GM18907 (cell line): ENCODE data around the gene CCDC167.

Source experiments
- ATAC-seq: cut with Tn5 transposase; IDR thresholded peaks from one replicate; pipeline ENCODE4 v1.9.1; 2021; ENCODE audit warnings: mild to moderate bottlenecking, moderate library complexity; ENCODE audit not compliant: unreplicated experiment

Gene CCDC167

GRCh38 chr6:37491171-37491829, 8.4 kb downstream of the CCDC167 start:
- ATAC-seq = no peak

DNA sequence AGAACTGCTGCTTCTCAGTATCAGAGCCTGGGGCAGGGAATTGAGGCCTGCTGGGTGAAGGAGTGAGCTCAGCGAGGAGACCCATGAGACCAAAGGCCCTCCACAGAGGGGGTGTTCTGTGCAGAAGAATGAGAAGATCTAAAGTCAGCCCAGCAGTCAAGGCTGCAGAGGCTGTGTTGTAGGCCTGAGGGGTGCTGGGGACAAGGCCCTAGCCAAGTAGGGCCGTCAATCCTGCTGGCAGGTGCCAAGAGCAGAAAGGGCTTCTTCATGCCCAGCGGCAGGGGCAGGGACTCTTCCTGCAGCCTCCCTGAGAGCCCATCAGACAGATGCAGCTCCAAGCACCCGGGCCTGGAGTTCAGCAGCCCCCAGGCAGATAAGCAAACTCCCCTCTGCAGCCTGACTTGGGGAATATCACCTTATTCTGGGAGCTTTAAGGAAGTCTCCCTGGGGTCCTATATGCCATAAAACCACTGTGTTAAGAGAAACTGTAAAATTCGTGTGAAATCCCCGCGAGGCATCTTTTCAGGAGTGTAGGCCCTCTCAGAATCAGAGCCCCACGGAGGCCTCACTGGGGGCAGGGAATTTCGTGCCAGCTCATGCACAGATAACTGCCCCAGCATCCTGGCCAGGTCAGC, 9.0 kb downstream of the CCDC167 start:
- ATAC-seq = no peak

DNA sequence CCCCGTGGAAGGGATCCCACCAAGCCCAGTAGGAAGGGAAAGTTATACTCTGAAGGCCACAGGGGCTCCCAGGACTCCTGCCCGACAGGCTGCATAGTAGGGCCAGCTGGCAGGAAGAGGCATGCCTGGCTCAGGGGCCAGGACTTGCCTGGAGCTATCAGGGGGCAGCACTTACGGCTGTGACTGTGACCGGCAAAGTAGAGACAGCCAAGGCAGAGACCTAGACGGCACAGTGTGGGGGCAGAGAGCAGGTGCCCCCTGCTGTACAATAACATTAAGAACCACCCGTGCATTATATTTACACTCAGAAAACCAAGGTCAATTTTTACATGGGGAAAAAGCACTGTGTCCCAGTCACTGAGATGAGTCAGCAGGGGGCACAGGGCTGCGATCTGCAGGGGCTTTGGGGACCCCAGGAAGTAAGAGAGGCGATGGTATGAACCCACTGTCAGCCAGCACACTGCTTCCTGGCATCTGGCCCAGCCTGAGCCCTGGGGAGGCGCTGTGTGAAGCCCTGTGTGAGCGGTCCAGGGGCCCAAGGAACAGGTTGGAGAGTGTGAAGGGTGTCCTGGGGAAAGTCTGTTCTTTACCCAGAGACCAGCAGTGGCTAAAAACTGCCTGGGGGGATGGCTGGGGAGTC, 9.9 kb downstream of the CCDC167 start:
- no peak for ATAC-seq

DNA sequence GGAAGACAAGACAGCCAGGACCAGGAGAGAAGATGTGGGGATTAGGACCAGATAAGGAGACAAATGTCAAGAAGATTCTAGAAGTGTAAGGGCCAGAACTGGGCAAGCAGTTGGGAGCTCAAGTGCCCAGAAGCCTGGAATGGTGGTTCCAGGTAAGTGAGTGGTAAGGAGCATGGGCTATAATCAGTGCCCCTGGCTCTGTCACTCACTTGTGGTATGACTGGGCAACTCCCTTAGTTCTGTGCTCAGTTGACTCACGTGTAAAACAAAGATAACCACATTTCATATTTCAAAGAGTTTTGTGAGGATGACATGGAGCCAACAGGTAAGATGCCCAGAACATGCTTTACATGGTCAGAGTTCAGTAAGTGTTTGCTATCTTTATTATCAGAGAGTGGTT, 11.2 kb downstream of the CCDC167 start:
- no peak for ATAC-seq

GRCh38 chr6:37487591-37488380, 11.9 kb downstream of the CCDC167 start:
- ATAC-seq = no peak

DNA sequence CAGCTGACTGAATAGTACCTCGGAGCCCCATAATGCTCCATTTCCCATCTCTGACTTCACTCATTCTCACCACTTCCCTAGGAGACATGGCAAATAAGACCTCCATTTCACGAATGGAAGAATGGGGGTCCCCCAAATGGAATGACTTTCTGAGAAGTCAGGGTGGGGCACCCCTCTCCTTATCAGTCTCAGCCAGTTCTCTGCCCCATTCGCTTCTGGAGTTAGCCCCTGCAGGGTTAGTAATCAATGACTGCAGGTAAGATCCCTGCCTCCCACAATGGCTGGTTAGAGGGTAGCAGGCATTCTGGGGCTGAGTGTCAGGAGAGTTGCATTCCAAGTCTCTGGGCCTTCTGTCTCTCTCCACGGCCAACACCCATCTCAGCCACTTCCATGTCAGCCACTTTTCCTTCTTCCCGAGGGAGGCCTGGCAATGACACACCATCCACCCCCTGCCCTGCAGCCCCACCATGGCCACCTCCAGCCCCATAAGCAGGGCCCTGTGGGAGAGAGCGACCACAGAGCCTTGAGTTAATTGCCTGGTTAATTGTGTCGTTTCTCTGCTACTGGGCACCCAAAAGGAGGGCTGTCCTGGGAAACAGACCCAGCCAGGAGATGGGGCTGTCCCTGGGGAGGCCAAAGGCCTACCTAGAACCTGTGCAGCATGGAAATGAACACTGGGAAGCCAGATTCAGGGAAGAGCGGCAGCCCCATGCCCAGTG, 13.4 kb downstream of the CCDC167 start:
- no peak for ATAC-seq

- ATAC-seq = no peak
These were observed 14.4 kb downstream of the CCDC167 start for GRCh38 chr6:37485291-37485702.

- ATAC-seq = no peak
These were observed 14.9 kb downstream of the CCDC167 start for GRCh38 chr6:37484786-37485170.

- peak; percentile 50 for ATAC-seq
These were observed 15.5 kb downstream of the CCDC167 start for GRCh38 chr6:37483917-37484785.

GRCh38 chr6:37483252-37483901, 16.3 kb downstream of the CCDC167 start:
- ATAC-seq = no peak

DNA sequence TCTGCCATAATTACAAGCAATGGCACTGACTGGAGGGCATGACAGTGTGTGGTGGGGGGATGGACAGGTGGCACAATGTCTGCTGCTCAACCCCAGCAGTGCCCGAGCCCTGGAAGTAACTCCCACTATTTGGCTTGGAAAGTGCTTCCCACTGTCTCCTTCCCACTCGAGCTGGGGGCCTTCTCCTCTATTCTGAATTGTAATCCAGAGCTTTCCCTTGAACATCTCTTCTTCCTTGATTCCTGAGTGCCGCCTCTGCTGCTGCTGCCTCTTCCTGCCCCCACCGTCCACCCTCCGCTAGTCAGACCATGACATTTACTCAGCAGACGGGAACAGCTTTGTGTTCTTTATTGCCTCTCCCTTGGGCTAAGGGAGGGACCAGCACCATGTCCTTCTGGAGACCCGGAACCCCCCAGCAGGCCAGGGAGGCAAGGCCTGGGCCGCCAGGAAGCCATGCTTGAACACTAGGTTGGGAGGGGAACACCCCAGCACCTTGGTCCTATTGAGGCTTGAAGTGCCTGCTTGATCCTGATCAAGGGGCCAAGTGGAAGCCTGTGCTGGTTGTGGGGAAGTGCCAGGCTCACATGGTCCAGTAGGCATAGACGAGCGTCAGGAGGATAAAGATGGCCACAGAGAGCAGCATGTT, 17.0 kb downstream of the CCDC167 start:
- ATAC-seq = no peak

DNA sequence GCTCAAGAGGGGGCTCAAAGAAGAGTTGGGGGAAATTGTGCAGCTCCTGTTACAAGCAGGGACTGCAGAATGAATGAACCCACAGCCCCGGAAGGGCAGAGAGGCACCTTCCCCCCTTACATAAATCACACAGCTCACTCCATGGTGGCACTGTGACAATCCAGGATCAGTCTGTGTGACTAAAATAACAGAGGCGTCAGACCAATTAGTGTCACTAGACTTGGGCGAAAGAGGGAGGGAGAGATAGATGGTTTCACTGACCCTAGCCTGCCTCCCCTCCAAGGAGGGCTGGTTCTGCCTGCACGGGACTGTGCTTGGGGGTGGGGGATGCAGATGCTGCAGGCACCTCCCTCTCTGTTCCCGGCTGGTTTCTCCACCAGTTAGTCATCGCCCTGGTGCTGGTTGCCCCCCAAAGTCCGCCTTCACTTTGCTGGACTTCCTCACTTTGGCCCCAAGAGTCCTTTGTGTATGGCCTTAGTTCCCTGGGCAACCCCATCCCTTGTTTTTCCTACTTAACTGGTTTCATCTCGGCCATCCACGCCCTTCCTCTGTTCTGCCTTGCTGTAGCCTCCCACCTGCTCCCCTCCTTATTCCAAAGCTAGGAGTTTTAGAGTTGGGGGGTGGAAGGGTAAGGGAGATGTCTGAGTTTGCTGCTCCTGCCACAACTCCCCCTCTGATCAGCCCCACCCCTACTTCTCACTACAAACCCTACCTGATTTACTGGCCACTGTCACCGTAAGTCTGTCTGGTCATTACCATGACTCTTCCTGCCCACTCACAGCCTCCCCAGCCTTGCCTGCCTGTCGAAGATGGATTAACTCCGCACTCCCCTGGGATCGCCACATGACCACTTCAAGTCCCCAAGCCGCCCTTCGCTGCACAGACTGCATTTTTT, 17.7 kb downstream of the CCDC167 start:
- no peak for ATAC-seq

DNA sequence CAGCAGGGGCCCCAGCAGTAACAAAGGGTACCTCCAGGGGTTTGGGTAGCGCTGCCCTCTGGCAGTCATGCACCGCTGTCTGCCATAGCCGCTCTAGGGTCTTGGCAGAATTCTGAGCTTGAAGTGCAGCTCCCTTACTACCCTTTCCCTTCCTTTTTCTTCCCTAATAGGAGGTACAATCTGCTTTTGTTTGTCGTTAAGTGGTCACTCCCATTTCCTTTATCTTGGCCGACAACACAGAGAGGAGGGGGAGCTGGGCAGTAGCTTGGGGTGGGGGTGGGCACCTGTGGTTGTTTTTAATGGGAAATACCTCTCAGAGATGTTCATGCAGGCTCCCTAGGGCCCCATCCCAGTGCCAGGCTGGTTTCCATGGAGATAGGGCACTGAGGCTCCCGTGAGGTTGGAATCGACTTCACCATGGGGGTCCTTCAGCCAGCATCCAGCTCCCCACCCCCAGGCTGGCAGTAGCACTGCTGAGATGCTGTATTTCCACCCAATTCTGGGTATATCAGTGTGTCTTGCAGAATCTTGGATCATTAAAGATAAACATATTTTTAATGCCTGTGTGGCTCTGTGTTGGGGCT, 18.6 kb downstream of the CCDC167 start:
- no peak for ATAC-seq

- ATAC-seq = no peak
These were observed 19.5 kb downstream of the CCDC167 start for GRCh38 chr6:37480118-37480736.

DNA sequence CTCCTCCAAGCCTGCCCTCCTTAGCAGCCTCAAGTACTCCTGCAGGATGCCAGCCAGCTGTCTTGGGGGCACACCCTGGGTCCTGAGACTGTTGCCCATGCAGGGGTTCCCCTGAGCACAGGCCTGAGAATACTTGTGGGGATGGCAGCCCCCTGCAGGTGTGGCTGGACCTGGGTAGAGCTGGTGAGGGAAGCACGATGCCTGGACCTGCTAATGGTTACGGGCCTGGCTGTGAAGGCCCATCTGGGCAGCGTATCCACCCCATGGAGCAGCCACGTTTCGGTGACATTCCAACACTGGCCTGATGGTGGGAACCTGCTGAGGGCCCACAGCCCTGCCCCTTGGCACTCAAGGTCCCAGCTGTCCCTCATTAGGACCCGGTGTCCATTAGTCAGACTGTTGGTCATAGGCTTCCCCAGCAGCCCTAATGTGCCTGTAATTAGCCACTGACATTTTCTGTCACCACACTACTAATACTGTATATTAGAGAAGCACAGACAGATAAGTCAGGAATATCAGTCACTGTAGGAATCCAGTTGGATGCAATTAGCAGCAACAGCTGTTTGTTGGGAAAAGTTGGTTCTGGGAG, 20.3 kb downstream of the CCDC167 start:
- ATAC-seq = no peak

DNA sequence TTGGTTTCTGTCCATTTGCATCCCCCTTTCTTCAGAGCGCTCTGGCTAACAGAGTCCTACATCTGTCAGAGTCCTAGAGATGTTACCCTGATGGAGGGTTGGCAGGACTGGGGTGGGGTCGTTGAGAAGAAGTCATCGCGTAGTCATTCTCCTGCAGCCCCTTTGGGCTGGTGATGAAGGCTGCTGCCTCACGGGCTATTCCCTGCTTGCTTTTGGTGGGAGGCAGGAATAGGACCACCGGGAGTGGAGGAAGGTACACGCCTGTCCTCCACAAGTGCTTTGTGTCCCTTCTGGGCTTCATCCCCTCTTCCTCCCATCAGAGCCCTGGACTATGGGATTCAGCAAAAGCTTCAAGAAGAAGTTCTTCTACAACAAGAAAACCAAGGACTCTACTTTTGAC, 20.9 kb downstream of the CCDC167 start:
- no peak for ATAC-seq
